Measurements from ENCODE around the gene POLR1C.

GRCh38 chr6:43517505-43518357 is 842 bp downstream of the POLR1C start:
- TF ChIP-seq CTCF (IDR thresholded peaks at IDR 0.05; ENCODE audit: borderline replicate concordance, extremely low read depth, low read length, poor library complexity, severe bottlenecking) = no peak
- no peak for TF ChIP-seq EZH2 (IDR thresholded peaks at IDR 0.05; ENCODE audit: borderline replicate concordance, low read depth, low read length, severe bottlenecking)
